HepG2 (cell line): ENCODE data around the gene ADAMTS2. TPM values are rescaled to one million over a fixed set of nuclear protein-coding genes. Genes with fewer than 3 reads are reported as not detected.

Source experiments
- ATAC-seq: fragments of 200-7000 bp; cut with Tn5 transposase; 3 replicates; pipeline ENCODE4 v1.9.1; 2020; ENCODE audit warnings: mild to moderate bottlenecking, moderate library complexity
- BruUV-seq: library from RNA; stranded (reverse); fragments of 400-500 nt; replicated peaks from 2 replicates; lab custom pipeline; 2021; lab: Mats Ljungman, UMichigan
- CTCF ChIA-PET: fragments of 300-600 bp; formaldehyde crosslinking; extraction: SDS; loops from one replicate; lab custom pipeline; 2021; ENCODE audit warnings: low total read pairs, inconsistent platforms, low intra/inter-chr PET ratio; lab: Yijun Ruan, JAX
- POLR2A ChIA-PET: fragments of 350-600 bp; sonication (Branson Sonifier 250); formaldehyde crosslinking; loops from one replicate; lab custom pipeline; 2020; ENCODE audit warnings: antibody characterized with exemption, inconsistent platforms; lab: Yijun Ruan, JAX
- DNase-seq: peaks from one replicate; pipeline ENCODE4 v3.0.0-alpha.2; 2015; ENCODE audit warnings: low spot score
- FAIRE-seq: peaks from 3 replicates; lab custom pipeline; 2011; peaks lifted over from hg19 to GRCh38; lab: Jason Lieb, UNC
- H2AFZ ChIP-seq: one replicate; pipeline ENCODE4 v1.6.1; 2011; ENCODE audit warnings: low read length, inconsistent platforms
- H3K27ac ChIP-seq: fragments of 300-600 bp; 3 replicates; pipeline ENCODE4 v1.8.0; 2011; ENCODE audit warnings: mixed run types, mild to moderate bottlenecking, mixed read lengths, low read length, inconsistent platforms; ENCODE audit not compliant: insufficient read depth; ENCODE audit errors: extremely low read length
- H3K27me3 ChIP-seq, 2 experiments: fragments of 200-600 bp in 1 of 2; 2 replicates in 1 of 2; 3 replicates in 1 of 2; pipeline versions ENCODE4 v1.6.0 to v1.8.0; 2011; ENCODE audit warnings: low read length in 2 of 2, mild to moderate bottlenecking in 2 of 2, moderate library complexity in 2 of 2, inconsistent platforms in 1 of 2; ENCODE audit not compliant: insufficient read depth in 2 of 2, control insufficient read depth in 1 of 2
- H3K36me3 ChIP-seq, 2 experiments: fragments of 200-600 bp in 1 of 2; replicated peaks in 1 of 2; 2 replicates in 1 of 2; 3 replicates in 1 of 2; pipeline versions ENCODE4 v1.5.1 to v1.8.0; 2011; ENCODE audit warnings: low read length in 2 of 2, inconsistent platforms in 1 of 2; ENCODE audit not compliant: insufficient read depth in 2 of 2, control insufficient read depth in 1 of 2
- H3K4me1 ChIP-seq: 2 replicates; pipeline ENCODE4 v1.5.1; 2012; ENCODE audit warnings: low read length, inconsistent platforms; ENCODE audit not compliant: insufficient read depth
- H3K4me2 ChIP-seq: 2 replicates; pipeline ENCODE4 v1.6.0; 2011; ENCODE audit warnings: low read depth, low read length, inconsistent platforms
- H3K4me3 ChIP-seq, 3 experiments: fragments of 200-600 bp in 1 of 3; sonication (generic), shearing (Covaris generic) in 1 of 3; replicated peaks in 1 of 3; 2 replicates each; pipeline ENCODE4 v1.5.1; 2011 to 2016; ENCODE audit warnings: low read length in 3 of 3, inconsistent platforms in 2 of 3, low read depth in 2 of 3, mild to moderate bottlenecking in 2 of 3, control low read depth in 1 of 3, mixed read lengths in 1 of 3; ENCODE audit not compliant: insufficient read depth in 1 of 3
- H3K79me2 ChIP-seq: one replicate; pipeline ENCODE4 v1.6.1; 2011; ENCODE audit warnings: low read length, inconsistent platforms; ENCODE audit not compliant: insufficient read depth
- H3K9ac ChIP-seq: 2 replicates; pipeline ENCODE4 v1.6.0; 2011; ENCODE audit warnings: mild to moderate bottlenecking, low read depth, low read length, inconsistent platforms; ENCODE audit not compliant: insufficient read depth
- H3K9me3 ChIP-seq: 2 replicates; pipeline ENCODE4 v1.5.1; 2012; ENCODE audit warnings: mild to moderate bottlenecking, low read length
- H4K20me1 ChIP-seq: 2 replicates; pipeline ENCODE4 v1.6.0; 2011; ENCODE audit warnings: inconsistent platforms, mild to moderate bottlenecking, low read length, moderate library complexity; ENCODE audit not compliant: insufficient read depth
- ATF7-NPFF ChIP-seq: sonication (generic); formaldehyde crosslinking; IDR thresholded peaks from 2 replicates; pipeline ENCODE4 v1.8.1; 2023; ENCODE audit warnings: mild to moderate bottlenecking, low read depth, missing genetic modification reagents, moderate library complexity
- KAT8 ChIP-seq: IDR thresholded peaks from 2 replicates; pipeline ENCODE4 v1.6.1; 2016; ENCODE audit warnings: missing genetic modification reagents, missing compliant biosample characterization
- MAX ChIP-seq: IDR thresholded peaks from 2 replicates; pipeline ENCODE4 v1.6.1; 2012; ENCODE audit warnings: inconsistent platforms
- MEF2D ChIP-seq: sonication (generic); formaldehyde crosslinking; IDR thresholded peaks from 2 replicates; pipeline ENCODE4 v1.5.1; 2020; ENCODE audit warnings: mild to moderate bottlenecking, missing genetic modification reagents
- MLLT10 ChIP-seq: sonication (generic); formaldehyde crosslinking; IDR thresholded peaks from 2 replicates; pipeline ENCODE4 v1.4.0; 2020; ENCODE audit warnings: missing genetic modification reagents
- PBX3 ChIP-seq: sonication (generic); formaldehyde crosslinking; IDR thresholded peaks from 2 replicates; pipeline ENCODE4 v1.8.1; 2023; ENCODE audit warnings: missing genetic modification reagents, inconsistent platforms, borderline replicate concordance
- XBP1 ChIP-seq: sonication (generic); formaldehyde crosslinking; IDR thresholded peaks from 2 replicates; pipeline ENCODE4 v1.5.0; 2020; ENCODE audit warnings: missing genetic modification reagents
- ZBTB43 ChIP-seq: sonication (generic); formaldehyde crosslinking; conservative IDR thresholded peaks from 2 replicates; pipeline ENCODE4 v1.4.0; 2020; ENCODE audit warnings: missing genetic modification reagents
- ZNF576 ChIP-seq: sonication (generic); formaldehyde crosslinking; IDR thresholded peaks from 2 replicates; pipeline ENCODE4 v1.4.0; 2020; ENCODE audit warnings: mild to moderate bottlenecking, missing genetic modification reagents
- WGBS: methylation state at CpG from one replicate; pipeline ENCODE4 v1.1.6; 2017; ENCODE audit warnings: low lambda C conversion rate; 5-methylcytosine and 5-hydroxymethylcytosine counted together
- in situ Hi-C: cut with HindIII; loops from 2 replicates; pipeline ENCODE4 v1.10.0; 2017; ENCODE audit warnings: low pct_unique_long_range_greater_than_20kb; ENCODE audit not compliant: extremely low pct_ligation_motif_present
- intact Hi-C: fragments of 100-400 bp; cut with micrococcal nuclease; formaldehyde crosslinking; loops from one replicate; pipeline ENCODE4 v1.10.0; 2022; ENCODE audit not compliant: unreplicated experiment
- polyA plus RNA-seq, 8 experiments: library from polyadenylated mRNA; depleted of rRNA in 3 of 8; stranded (reverse) in 7 of 8; unstranded in 1 of 8; fragments of >200 nt; fragmentation: Illumina TruSeq in 4 of 8; extraction: Trizol in 4 of 8; gene quantifications; 2 replicates each; pipeline versions ENCODE4 v1.2.1 to v1.2.3, GENCODE V29; 2011 to 2016; ENCODE audit warnings: low read depth in 4 of 8, missing spikeins in 1 of 8, mixed read lengths in 1 of 8; ENCODE audit not compliant: insufficient read depth in 1 of 8
- total RNA-seq, 5 experiments: library from RNA; depleted of rRNA; stranded (reverse); fragments of >200 nt; fragmentation: Illumina TruSeq; extraction: Trizol; gene quantifications; 2 replicates each; pipeline ENCODE4 v1.2.3, GENCODE V29; 2016; ENCODE audit warnings: low read depth in 1 of 5

The ADAMTS2 gene
- total and polyA plus RNA-seq, 2 of the 13 experiments (the other 11 are each of a cell fraction or from before 2014, with no cell fraction given) = 0.24 to 3.5 TPM

GRCh38 chr5:179374506-179375235 is 29.4 kb upstream of the ADAMTS2 start:
- Histone ChIP-seq H3K27ac (no peak overlapping the region), H3K36me3 (no peaks in the 10 kb centered on the region), H3K4me2 (no peak overlapping the region), H2AFZ (no peak overlapping the region), H3K79me2 (no peaks in the 10 kb centered on the region), H3K9ac (no peak overlapping the region), H3K27me3 (peaks cover 5 to 56% of the 10 kb centered on the region in 2 experiments; a peak in 4 of 5 replicates), H4K20me1 (no peaks in the 10 kb centered on the region), H3K4me3 (no peak overlapping the region), H3K4me1 (no peaks in the 10 kb centered on the region), H3K9me3 (no peaks in the 10 kb centered on the region)
- CTCF ChIA-PET = no interaction called here
- TF ChIP-seq XBP1 (CRISPR knock-in tag) = no peak
- no peak for TF ChIP-seq KAT8 (CRISPR knock-in tag)
- TF ChIP-seq MAX = no peak
- TF ChIP-seq PBX3 (CRISPR knock-in tag) = no peak
- TF ChIP-seq ATF7-NPFF (CRISPR knock-in tag) = no peak
- TF ChIP-seq MEF2D (CRISPR knock-in tag) = no peak
- TF ChIP-seq ZBTB43 (CRISPR knock-in tag) = no peak
- no peak for TF ChIP-seq MLLT10 (CRISPR knock-in tag)
- TF ChIP-seq ZNF576 (CRISPR knock-in tag) = no peak
- FAIRE-seq (no peak), ATAC-seq (no peak), DNase-seq (no peak)
- POLR2A ChIA-PET = no interaction called here
- intact Hi-C loops = no loop called here
- 42% methylated on average over 31 of the region's 31 CpGs for WGBS
- BruUV-seq = no TSS peak
- in situ Hi-C loops = no loop called here
